GM21717 (cell line): Measurements from ENCODE around the gene MCAM.

Experiments
- ATAC-seq: cut with Tn5 transposase; IDR thresholded peaks from one replicate; pipeline ENCODE4 v1.9.1; 2021; ENCODE audit warnings: mild to moderate bottlenecking, moderate library complexity; ENCODE audit not compliant: unreplicated experiment

The MCAM gene

GRCh38 chr11:119316729-119317591, at the start of gene MCAM:
Gene MCAM, minus strand, starts transcription at chr11:119317130. Its CDS starts 29 bp downstream, at chr11:119317101.
- no peak for ATAC-seq

GRCh38 chr11:119365071-119365591, 48.2 kb upstream of the MCAM start:
- ATAC-seq: no peak

- no peak for ATAC-seq
Observed at GRCh38 chr11:119363851-119364590, 47.1 kb upstream of the MCAM start.

GRCh38 chr11:119363081-119363850, 46.3 kb upstream of the MCAM start:
- no peak for ATAC-seq

GRCh38 chr11:119362741-119363080, 45.8 kb upstream of the MCAM start:
- ATAC-seq: no peak

GRCh38 chr11:119361941-119362725, 45.2 kb upstream of the MCAM start:
- ATAC-seq: no peak

GRCh38 chr11:119361056-119361787, 44.3 kb upstream of the MCAM start:
- peak; percentile 45 for ATAC-seq

- no peak for ATAC-seq
Observed at GRCh38 chr11:119359365-119360214, 42.7 kb upstream of the MCAM start.

GRCh38 chr11:119357074-119357473, 40.1 kb upstream of the MCAM start:
- no peak for ATAC-seq

GRCh38 chr11:119356349-119357031, 39.6 kb upstream of the MCAM start:
- ATAC-seq: peak; percentile 58

GRCh38 chr11:119355091-119355843, 38.3 kb upstream of the MCAM start:
- ATAC-seq: no peak

- ATAC-seq: no peak
Observed at GRCh38 chr11:119352857-119353260, 35.9 kb upstream of the MCAM start.

- no peak for ATAC-seq
Observed at GRCh38 chr11:119351232-119351631, 34.3 kb upstream of the MCAM start.

- no peak for ATAC-seq
Observed at GRCh38 chr11:119350302-119350701, 33.4 kb upstream of the MCAM start.

GRCh38 chr11:119347940-119348605, 31.1 kb upstream of the MCAM start:
- ATAC-seq: no peak

- ATAC-seq: no peak
Observed at GRCh38 chr11:119347242-119347641, 30.3 kb upstream of the MCAM start.

GRCh38 chr11:119346605-119347004, 29.7 kb upstream of the MCAM start, which contains the start of gene MFRP:
Gene MFRP, minus strand, starts transcription at chr11:119346705. Its CDS starts 192 bp downstream, at chr11:119346513.
- no peak for ATAC-seq
